Liver (tissue), 9 donors: ENCODE data around the gene ST7L. TPM values are rescaled to one million over a fixed set of nuclear protein-coding genes. Genes with fewer than 3 reads are reported as not detected.

Source experiments
- DNase-seq: peaks from one replicate; pipeline ENCODE4 v3.0.0-alpha.2; 2017; ENCODE audit warnings: low spot score
- H3K27ac ChIP-seq, 2 donors: one replicate each; pipeline ENCODE4 v1.7.0; 2013; ENCODE audit warnings: inconsistent platforms in 2 of 2, low read length in 2 of 2, control low read depth in 1 of 2, low read depth in 1 of 2, mild to moderate bottlenecking in 1 of 2
- H3K27me3 ChIP-seq, 4 donors: one replicate each; pipeline versions ENCODE4 v1.6.1 to v1.7.0; 2013; ENCODE audit warnings: low read length in 3 of 4, inconsistent platforms in 1 of 4, mild to moderate bottlenecking in 1 of 4, moderate library complexity in 1 of 4; ENCODE audit not compliant: control insufficient read depth in 4 of 4, insufficient read depth in 4 of 4
- H3K36me3 ChIP-seq, 4 donors: one replicate each; pipeline versions ENCODE4 v1.6.1 to v1.7.0; 2013; ENCODE audit warnings: low read length in 3 of 4, mild to moderate bottlenecking in 3 of 4, low read depth in 1 of 4, moderate library complexity in 1 of 4; ENCODE audit not compliant: control insufficient read depth in 4 of 4, insufficient read depth in 3 of 4
- H3K4me1 ChIP-seq, 4 donors: one replicate each; pipeline versions ENCODE4 v1.6.1 to v1.7.0; 2013; ENCODE audit warnings: low read length in 3 of 4, mild to moderate bottlenecking in 3 of 4, moderate library complexity in 1 of 4; ENCODE audit not compliant: control insufficient read depth in 4 of 4, insufficient read depth in 4 of 4
- H3K4me3 ChIP-seq, 3 donors: one replicate each; pipeline versions ENCODE4 v1.6.1 to v1.7.0; 2013; ENCODE audit warnings: low read length in 3 of 3, control low read depth in 1 of 3, low read depth in 1 of 3, mild to moderate bottlenecking in 1 of 3
- H3K9ac ChIP-seq, 2 donors: one replicate each; pipeline ENCODE4 v1.7.0; 2013; ENCODE audit warnings: low read length in 2 of 2, mild to moderate bottlenecking in 2 of 2, moderate library complexity in 2 of 2, control low read depth in 1 of 2, low read depth in 1 of 2
- H3K9me3 ChIP-seq, 4 donors: one replicate each; pipeline versions ENCODE4 v1.6.1 to v1.7.0; 2013; ENCODE audit warnings: low read length in 3 of 4; ENCODE audit not compliant: control insufficient read depth in 4 of 4
- ATF3 ChIP-seq: IDR thresholded peaks from 2 replicates; pipeline ENCODE4 v1.6.1; 2016; ENCODE audit warnings: antibody characterized with exemption
- CTCF ChIP-seq: fragments of 150-350 bp; IDR thresholded peaks from 2 replicates; pipeline ENCODE4 v1.5.1; 2017; ENCODE audit warnings: improper control_type of control experiment, low read depth, low read length; ENCODE audit not compliant: missing input control
- EGR1 ChIP-seq, 2 donors: IDR thresholded peaks; 2 replicates each; pipeline ENCODE4 v1.6.1; 2016 to 2018; ENCODE audit warnings: antibody characterized with exemption in 2 of 2, low read depth in 2 of 2
- FOXA1 ChIP-seq: IDR thresholded peaks from 2 replicates; pipeline ENCODE4 v1.6.1; 2016; ENCODE audit warnings: antibody characterized with exemption
- FOXA2 ChIP-seq: IDR thresholded peaks from 2 replicates; pipeline ENCODE4 v1.6.1; 2016; ENCODE audit warnings: antibody characterized with exemption
- GABPA ChIP-seq, 2 donors: IDR thresholded peaks in 1 of 2; conservative IDR thresholded peaks in 1 of 2; 2 replicates each; pipeline ENCODE4 v1.6.1; 2016; ENCODE audit warnings: antibody characterized with exemption in 2 of 2, mild to moderate bottlenecking in 1 of 2, moderate library complexity in 1 of 2
- HNF4A ChIP-seq, 2 donors: conservative IDR thresholded peaks; 2 replicates each; pipeline ENCODE4 v1.6.1; 2016; ENCODE audit warnings: antibody characterized with exemption in 2 of 2, mild to moderate bottlenecking in 2 of 2
- HNF4G ChIP-seq: IDR thresholded peaks from 2 replicates; pipeline ENCODE4 v1.6.1; 2016; ENCODE audit warnings: antibody characterized with exemption
- JUND ChIP-seq, 2 donors: IDR thresholded peaks; 2 replicates each; pipeline ENCODE4 v1.6.1; 2016; ENCODE audit warnings: antibody characterized with exemption in 2 of 2
- MAX ChIP-seq: IDR thresholded peaks from 2 replicates; pipeline ENCODE4 v1.6.1; 2016; ENCODE audit warnings: antibody characterized with exemption
- NR2F2 ChIP-seq: IDR thresholded peaks from 2 replicates; pipeline ENCODE4 v1.6.1; 2016; ENCODE audit warnings: antibody characterized with exemption
- RAD21 ChIP-seq, 2 donors: IDR thresholded peaks; 2 replicates each; pipeline ENCODE4 v1.6.1; 2016; ENCODE audit warnings: antibody characterized with exemption in 2 of 2, mild to moderate bottlenecking in 2 of 2
- REST ChIP-seq: IDR thresholded peaks from 2 replicates; pipeline ENCODE4 v1.6.1; 2016; ENCODE audit warnings: antibody characterized with exemption, mild to moderate bottlenecking
- RXRA ChIP-seq, 2 donors: IDR thresholded peaks; 2 replicates each; pipeline ENCODE4 v1.6.1; 2017 to 2018; ENCODE audit warnings: antibody characterized with exemption in 2 of 2, mild to moderate bottlenecking in 1 of 2
- TAF1 ChIP-seq: conservative IDR thresholded peaks from 2 replicates; pipeline ENCODE4 v1.6.1; 2016; ENCODE audit warnings: antibody characterized with exemption, mild to moderate bottlenecking
- YY1 ChIP-seq: IDR thresholded peaks from 2 replicates; pipeline ENCODE4 v1.6.1; 2016; ENCODE audit warnings: antibody characterized with exemption, mild to moderate bottlenecking
- ZBTB33 ChIP-seq: IDR thresholded peaks from 2 replicates; pipeline ENCODE4 v1.6.1; 2016; ENCODE audit warnings: antibody characterized with exemption
- WGBS: extraction: QIAGEN DNeasy Blood & Tissue Kit; methylation state at CpG from one replicate; pipeline ENCODE4 v1.1.7; 2013; 5-methylcytosine and 5-hydroxymethylcytosine counted together
- polyA plus RNA-seq, 2 donors: library from polyadenylated mRNA; stranded (reverse) in 1 of 2; unstranded in 1 of 2; fragments of 200-250 nt in 1 of 2; fragments of >200 nt in 1 of 2; fragmentation: Nextera tagmentation in 1 of 2; extraction: Ambion mirVana in 1 of 2; gene quantifications; one replicate each; pipeline versions ENCODE4 v1.2.1 to v1.2.3, GENCODE V29; 2013 to 2015
- total RNA-seq, 2 donors: library from RNA; depleted of rRNA; stranded (reverse); fragments of >200 nt; gene quantifications; one replicate each; pipeline ENCODE4 v1.2.3, GENCODE V29; 2014
- donor health status: healthy.
- donor health status: healthy.
- donor health status: healthy.
- donor health status: healthy.
- donor health status: healthy.

ST7L gene
- total and polyA plus RNA-seq, 4 donors, result 4.9 to 13.6 (median 9.5) TPM

- no peak overlapping the region for H3K27ac ChIP-seq
- DNase-seq, result no peak
- TF ChIP-seq TAF1, result no peak
- no peak for TF ChIP-seq GABPA (IDR thresholded peaks at IDR 0.05 in 1 of 2, conservative IDR thresholded peaks at IDR 0.05 in 1 of 2)
- no peak for TF ChIP-seq REST
- TF ChIP-seq YY1, result no peak
- no peak for TF ChIP-seq HNF4A (conservative IDR thresholded peaks at IDR 0.05)
- no peak for TF ChIP-seq JUND (IDR thresholded peaks at IDR 0.05)
- TF ChIP-seq RXRA (IDR thresholded peaks at IDR 0.05), result no peak
- no peak for TF ChIP-seq HNF4G
- no peak for TF ChIP-seq EGR1 (IDR thresholded peaks at IDR 0.05; ENCODE audit: low read depth in 2 of 2)
- TF ChIP-seq MAX, result no peak
- no peak for TF ChIP-seq FOXA2
- TF ChIP-seq RAD21 (IDR thresholded peaks at IDR 0.05), result no peak
- TF ChIP-seq ATF3, result no peak
- TF ChIP-seq ZBTB33, result no peak
- TF ChIP-seq NR2F2, result no peak
- TF ChIP-seq CTCF, result no peak
- TF ChIP-seq FOXA1, result no peak
- H3K9me3 ChIP-seq, result no peaks in the 10 kb centered on the region
- no peak overlapping the region for H3K9ac ChIP-seq
- 92% methylated on average over 5 of the region's 5 CpGs for WGBS
- H3K36me3 ChIP-seq, result peaks cover 5 to 19% (median 10%) of the 10 kb centered on the region in 4 donors
- H3K4me1 ChIP-seq, result no peaks in the 10 kb centered on the region
- H3K27me3 ChIP-seq, result no peaks in the 10 kb centered on the region
- H3K4me3 ChIP-seq, result no peak overlapping the region
These were observed 39.0 kb downstream of the ST7L start for GRCh38 chr1:112579801-112580510.
